Measurements from ENCODE around the gene SLC9A9. TPM values are rescaled to one million over a fixed set of nuclear protein-coding genes. Genes with fewer than 3 reads are reported as not detected.

Gene SLC9A9
- total RNA-seq, 1 donor from 2014 or later = 11.4 TPM

GRCh38 chr3:143220741-143221140 is 627.5 kb downstream of the SLC9A9 start:
- no peak for DNase-seq
- Mint-ChIP-seq H3K4me1 (ENCODE audit: low read depth, unreplicated experiment) (no peaks in the 10 kb centered on the region), H3K9me3 (ENCODE audit: unreplicated experiment) (no peaks in the 10 kb centered on the region), H3K36me3 (ENCODE audit: unreplicated experiment) (no peaks in the 10 kb centered on the region), H3K4me3 (ENCODE audit: unreplicated experiment) (no peak overlapping the region), H3K27ac (ENCODE audit: unreplicated experiment) (no peak overlapping the region), H3K27me3 (ENCODE audit: unreplicated experiment) (no peaks in the 10 kb centered on the region)
- no peak for TF ChIP-seq CTCF (IDR thresholded peaks at IDR 0.05; ENCODE audit: partially characterized antibody, unreplicated experiment)

- Mint-ChIP-seq H3K27me3 (ENCODE audit: unreplicated experiment) (no peaks in the 10 kb centered on the region), H3K4me1 (ENCODE audit: low read depth, unreplicated experiment) (no peaks in the 10 kb centered on the region), H3K27ac (ENCODE audit: unreplicated experiment) (no peak overlapping the region), H3K9me3 (ENCODE audit: unreplicated experiment) (no peaks in the 10 kb centered on the region), H3K4me3 (ENCODE audit: unreplicated experiment) (no peak overlapping the region), H3K36me3 (ENCODE audit: unreplicated experiment) (no peaks in the 10 kb centered on the region)
- TF ChIP-seq CTCF (IDR thresholded peaks at IDR 0.05; ENCODE audit: partially characterized antibody, unreplicated experiment) = no peak
- no peak for DNase-seq
Measured at GRCh38 chr3:143218166-143218835, 630.0 kb downstream of the SLC9A9 start.

- no peaks in the 10 kb centered on the region for H3K4me1 Mint-ChIP-seq (ENCODE audit: low read depth, unreplicated experiment)
- H3K27me3 Mint-ChIP-seq (ENCODE audit: unreplicated experiment) = no peaks in the 10 kb centered on the region
- no peak for DNase-seq
- H3K36me3 Mint-ChIP-seq (ENCODE audit: unreplicated experiment) = no peaks in the 10 kb centered on the region
- no peak overlapping the region for H3K4me3 Mint-ChIP-seq (ENCODE audit: unreplicated experiment)
- no peaks in the 10 kb centered on the region for H3K9me3 Mint-ChIP-seq (ENCODE audit: unreplicated experiment)
- H3K27ac Mint-ChIP-seq (ENCODE audit: unreplicated experiment) = no peak overlapping the region
- TF ChIP-seq CTCF (IDR thresholded peaks at IDR 0.05; ENCODE audit: partially characterized antibody, unreplicated experiment) = no peak
Measured at GRCh38 chr3:143217283-143217682, 631.0 kb downstream of the SLC9A9 start.

GRCh38 chr3:143216709-143217182 is 631.5 kb downstream of the SLC9A9 start:
- Mint-ChIP-seq H3K4me3 (ENCODE audit: unreplicated experiment) (no peak overlapping the region), H3K27me3 (ENCODE audit: unreplicated experiment) (no peaks in the 10 kb centered on the region), H3K9me3 (ENCODE audit: unreplicated experiment) (no peaks in the 10 kb centered on the region), H3K36me3 (ENCODE audit: unreplicated experiment) (no peaks in the 10 kb centered on the region), H3K27ac (ENCODE audit: unreplicated experiment) (no peak overlapping the region), H3K4me1 (ENCODE audit: low read depth, unreplicated experiment) (no peaks in the 10 kb centered on the region)
- TF ChIP-seq CTCF (IDR thresholded peaks at IDR 0.05; ENCODE audit: partially characterized antibody, unreplicated experiment) = no peak
- no peak for DNase-seq

Other genes with a start within 250 kb of the SLC9A9 start
- gene DIPK2A, start 123.4 kb upstream of the SLC9A9 start, total RNA-seq (ENCODE audit: unreplicated experiment) = 18.3 TPM

All from glutamatergic neuron (in vitro differentiated cells).